Measurements from ENCODE around the gene PLXDC2.

PLXDC2 gene

GRCh38 chr10:19812976-19813375 is 3.3 kb upstream of the PLXDC2 start:
- DNase-seq (ENCODE audit: insufficient read length, low spot score), result no peak
- TF ChIP-seq PAX5 (IDR thresholded peaks at IDR 0.05; ENCODE audit: insufficient read depth, low read length, severe bottlenecking) (no peak), SPI1 (IDR thresholded peaks at IDR 0.05; ENCODE audit: low read depth, low read length) (no peak), POLR2A (IDR thresholded peaks at IDR 0.05; ENCODE audit: low read depth, low read length) (no peak), POU2F2 (IDR thresholded peaks at IDR 0.05; ENCODE audit: low read depth, low read length) (no peak), POLR2AphosphoS5 (IDR thresholded peaks at IDR 0.05; ENCODE audit: low read depth, low read length) (no peak), TAF1 (IDR thresholded peaks at IDR 0.05; ENCODE audit: low read depth, low read length) (no peak)

GRCh38 chr10:19815036-19815730 is 1.0 kb upstream of the PLXDC2 start:
- FAIRE-seq (no peak), DNase-seq (ENCODE audit: insufficient read length, low spot score) (no peak)
- TF ChIP-seq POLR2A (IDR thresholded peaks at IDR 0.05; ENCODE audit: low read depth, low read length) (no peak), POLR2AphosphoS5 (IDR thresholded peaks at IDR 0.05; ENCODE audit: low read depth, low read length) (no peak), PAX5 (IDR thresholded peaks at IDR 0.05; ENCODE audit: insufficient read depth, low read length, severe bottlenecking) (no peak), TAF1 (IDR thresholded peaks at IDR 0.05; ENCODE audit: low read depth, low read length) (no peak), SPI1 (IDR thresholded peaks at IDR 0.05; ENCODE audit: low read depth, low read length) (no peak), POU2F2 (IDR thresholded peaks at IDR 0.05; ENCODE audit: low read depth, low read length) (no peak)

More at GRCh38 chr10:19812976-19813375, 3.3 kb upstream of the PLXDC2 start:
- no peak for FAIRE-seq

- DNase-seq (ENCODE audit: insufficient read length, low spot score) (no peak), FAIRE-seq (no peak)
- TF ChIP-seq TAF1 (IDR thresholded peaks at IDR 0.05; ENCODE audit: low read depth, low read length) (no peak), POU2F2 (IDR thresholded peaks at IDR 0.05; ENCODE audit: low read depth, low read length) (no peak), POLR2A (IDR thresholded peaks at IDR 0.05; ENCODE audit: low read depth, low read length) (no peak), PAX5 (IDR thresholded peaks at IDR 0.05; ENCODE audit: insufficient read depth, low read length, severe bottlenecking) (no peak), SPI1 (IDR thresholded peaks at IDR 0.05; ENCODE audit: low read depth, low read length) (no peak), POLR2AphosphoS5 (IDR thresholded peaks at IDR 0.05; ENCODE audit: low read depth, low read length) (no peak)
These were observed 361 bp upstream of the PLXDC2 start for GRCh38 chr10:19815731-19816410.

DNA sequence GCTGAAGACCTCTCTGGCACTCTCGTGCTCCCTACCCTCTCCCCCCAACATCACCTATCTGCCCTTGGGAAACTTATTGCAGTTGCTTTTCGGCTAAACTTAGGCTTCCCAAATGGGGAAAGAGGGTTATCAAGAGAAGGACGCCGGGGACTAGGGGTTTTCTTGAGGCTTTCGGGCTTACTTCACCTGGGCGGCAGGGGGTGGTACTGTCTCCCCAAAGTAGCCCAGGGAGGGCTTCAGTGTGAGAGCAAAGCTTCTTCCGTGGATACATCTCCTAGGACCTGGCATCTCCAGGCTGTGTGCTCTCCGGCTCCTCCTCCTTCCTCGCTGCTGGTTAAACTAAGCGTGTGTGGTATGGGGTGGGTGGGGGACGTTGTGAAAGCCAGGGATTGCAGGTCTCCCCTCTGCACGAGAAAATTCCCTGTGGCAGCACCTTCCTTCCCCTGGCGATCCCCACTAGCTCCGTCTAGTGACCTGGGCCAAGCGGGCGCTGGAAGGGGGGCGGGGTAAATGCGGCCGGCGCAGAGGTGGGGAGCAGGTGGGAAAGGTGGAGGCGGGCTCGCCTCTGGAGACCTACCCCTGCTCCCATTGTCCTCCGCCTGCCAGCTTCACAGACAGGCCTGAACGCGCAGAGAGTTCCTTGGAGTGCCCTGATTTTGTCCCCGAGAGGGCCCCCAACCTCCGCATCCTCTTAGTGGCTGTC is 1.1 kb downstream of the PLXDC2 start:
- no peak for FAIRE-seq
- DNase-seq (ENCODE audit: insufficient read length, low spot score), result no peak
- TF ChIP-seq POLR2A (IDR thresholded peaks at IDR 0.05; ENCODE audit: low read depth, low read length), result no peak
- no peak for TF ChIP-seq SPI1 (IDR thresholded peaks at IDR 0.05; ENCODE audit: low read depth, low read length)
- TF ChIP-seq TAF1 (IDR thresholded peaks at IDR 0.05; ENCODE audit: low read depth, low read length), result no peak
- TF ChIP-seq PAX5 (IDR thresholded peaks at IDR 0.05; ENCODE audit: insufficient read depth, low read length, severe bottlenecking), result no peak

- no peak for DNase-seq (ENCODE audit: insufficient read length, low spot score)
- FAIRE-seq, result no peak
- TF ChIP-seq TAF1 (IDR thresholded peaks at IDR 0.05; ENCODE audit: low read depth, low read length), result no peak
- TF ChIP-seq POLR2A (IDR thresholded peaks at IDR 0.05; ENCODE audit: low read depth, low read length), result no peak
- TF ChIP-seq POLR2AphosphoS5 (IDR thresholded peaks at IDR 0.05; ENCODE audit: low read depth, low read length), result no peak
- TF ChIP-seq PAX5 (IDR thresholded peaks at IDR 0.05; ENCODE audit: insufficient read depth, low read length, severe bottlenecking), result no peak
- no peak for TF ChIP-seq POU2F2 (IDR thresholded peaks at IDR 0.05; ENCODE audit: low read depth, low read length)
- TF ChIP-seq SPI1 (IDR thresholded peaks at IDR 0.05; ENCODE audit: low read depth, low read length), result no peak
These were observed 2.6 kb downstream of the PLXDC2 start for GRCh38 chr10:19818876-19819275.

DNA sequence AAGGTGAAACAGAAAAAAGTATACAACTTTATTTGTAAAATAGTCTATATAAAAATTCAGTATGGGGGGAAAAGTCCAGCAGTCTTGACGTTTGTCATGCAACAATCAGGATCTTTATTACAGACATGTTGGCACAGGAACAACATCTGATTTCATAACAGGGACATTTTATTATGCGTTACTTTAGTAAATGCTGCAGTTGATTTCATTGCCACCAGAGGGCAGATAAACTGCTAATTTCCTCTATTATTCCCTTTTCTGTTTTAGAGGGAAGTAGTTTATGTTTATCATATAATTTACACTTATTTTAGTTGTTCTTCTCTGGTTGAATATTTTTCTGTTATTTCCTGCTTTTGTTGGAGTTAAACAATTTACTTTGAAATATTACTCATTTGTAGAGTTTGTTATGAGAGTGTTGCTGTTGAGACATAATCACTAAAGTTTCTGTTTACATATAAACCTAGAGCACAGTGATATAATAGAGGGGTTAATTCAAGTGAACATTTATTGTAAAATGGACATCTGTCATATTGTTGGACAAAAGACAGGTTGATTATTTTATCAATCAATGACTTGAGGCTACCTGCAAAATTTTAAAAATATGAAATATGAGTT is 3.3 kb downstream of the PLXDC2 start:
- no peak for DNase-seq (ENCODE audit: insufficient read length, low spot score)
- FAIRE-seq, result no peak
- TF ChIP-seq POLR2AphosphoS5 (IDR thresholded peaks at IDR 0.05; ENCODE audit: low read depth, low read length), result no peak
- no peak for TF ChIP-seq PAX5 (IDR thresholded peaks at IDR 0.05; ENCODE audit: insufficient read depth, low read length, severe bottlenecking)
- no peak for TF ChIP-seq POU2F2 (IDR thresholded peaks at IDR 0.05; ENCODE audit: low read depth, low read length)
- no peak for TF ChIP-seq TAF1 (IDR thresholded peaks at IDR 0.05; ENCODE audit: low read depth, low read length)
- no peak for TF ChIP-seq POLR2A (IDR thresholded peaks at IDR 0.05; ENCODE audit: low read depth, low read length)
- no peak for TF ChIP-seq SPI1 (IDR thresholded peaks at IDR 0.05; ENCODE audit: low read depth, low read length)

- DNase-seq (ENCODE audit: insufficient read length, low spot score) (no peak), FAIRE-seq (no peak)
- TF ChIP-seq POLR2AphosphoS5 (IDR thresholded peaks at IDR 0.05; ENCODE audit: low read depth, low read length), result no peak
These were observed 8.4 kb downstream of the PLXDC2 start for GRCh38 chr10:19824381-19825342.

GRCh38 chr10:19825700-19826099 is 9.5 kb downstream of the PLXDC2 start:
- DNase-seq (ENCODE audit: insufficient read length, low spot score) (no peak), FAIRE-seq (no peak)
- no peak for TF ChIP-seq PAX5 (IDR thresholded peaks at IDR 0.05; ENCODE audit: insufficient read depth, low read length, severe bottlenecking)
- no peak for TF ChIP-seq TAF1 (IDR thresholded peaks at IDR 0.05; ENCODE audit: low read depth, low read length)
- no peak for TF ChIP-seq POLR2AphosphoS5 (IDR thresholded peaks at IDR 0.05; ENCODE audit: low read depth, low read length)
- no peak for TF ChIP-seq POLR2A (IDR thresholded peaks at IDR 0.05; ENCODE audit: low read depth, low read length)
- TF ChIP-seq SPI1 (IDR thresholded peaks at IDR 0.05; ENCODE audit: low read depth, low read length), result no peak
